ENCODE data around the gene ZDHHC20.

- no peak for TF ChIP-seq POLR2A (IDR thresholded peaks at IDR 0.05; ENCODE audit: low read length)
- no peak for TF ChIP-seq GATA1 (IDR thresholded peaks at IDR 0.05; ENCODE audit: low read depth, low read length)
These were observed 11.7 kb upstream of the ZDHHC20 start for GRCh38 chr13:21470785-21471184.

Data from erythroblast (primary cell).